CD14-positive monocyte (primary cell): Measurements from ENCODE around the gene SPEM1. TPM values are rescaled to one million over a fixed set of nuclear protein-coding genes. Genes with fewer than 3 reads are reported as not detected.

Experiments
- DNase-seq, 3 donors: peaks; one replicate each; pipeline ENCODE4 v3.0.0-alpha.2; 2011 to 2022
- H2AFZ ChIP-seq: 2 replicates; pipeline ENCODE4 v1.6.0; 2012; ENCODE audit warnings: mild to moderate bottlenecking, low read depth, low read length, inconsistent platforms; ENCODE audit not compliant: insufficient read depth, poor library complexity, severe bottlenecking
- H3K27ac ChIP-seq, 2 donors: 1 replicate in 1 of 2; 2 replicates in 1 of 2; pipeline ENCODE4 v1.5.1; 2012 to 2013; ENCODE audit warnings: low read length in 2 of 2, control low read depth in 1 of 2, inconsistent platforms in 1 of 2, low read depth in 1 of 2, mild to moderate bottlenecking in 1 of 2
- H3K27me3 ChIP-seq, 2 donors: one replicate each; pipeline versions ENCODE4 v1.6.0 to v1.6.1; 2011 to 2013; ENCODE audit warnings: low read length in 2 of 2; ENCODE audit not compliant: control insufficient read depth in 2 of 2, insufficient read depth in 2 of 2
- H3K36me3 ChIP-seq, 2 donors: replicated peaks in 1 of 2; 1 replicate in 1 of 2; 2 replicates in 1 of 2; pipeline versions ENCODE4 v1.5.1 to v1.6.1; 2012 to 2013; ENCODE audit warnings: low read length in 2 of 2, control low read depth in 1 of 2, inconsistent platforms in 1 of 2, mild to moderate bottlenecking in 1 of 2; ENCODE audit not compliant: insufficient read depth in 2 of 2, control insufficient read depth in 1 of 2
- H3K4me1 ChIP-seq, 2 donors: 1 replicate in 1 of 2; 2 replicates in 1 of 2; pipeline versions ENCODE4 v1.5.1 to v1.6.1; 2012 to 2013; ENCODE audit warnings: low read length in 2 of 2, control low read depth in 1 of 2, inconsistent platforms in 1 of 2, mild to moderate bottlenecking in 1 of 2, moderate library complexity in 1 of 2; ENCODE audit not compliant: insufficient read depth in 2 of 2, control insufficient read depth in 1 of 2
- H3K4me2 ChIP-seq: replicated peaks from 2 replicates; pipeline ENCODE3; 2012; ENCODE audit warnings: low read length, moderate library complexity, mild to moderate bottlenecking; ENCODE audit not compliant: poor library complexity, severe bottlenecking; ENCODE audit errors: extremely low read depth
- H3K4me3 ChIP-seq, 3 experiments: fragments of 200-600 bp in 1 of 3; sonication (generic) in 1 of 3; replicated peaks in 1 of 3; 1 replicate in 2 of 3; 2 replicates in 1 of 3; pipeline ENCODE4 v1.5.1; 2011 to 2013; ENCODE audit warnings: low read length in 3 of 3, mild to moderate bottlenecking in 3 of 3, control low read depth in 2 of 3, low read depth in 2 of 3, inconsistent platforms in 1 of 3, moderate library complexity in 1 of 3
- H3K79me2 ChIP-seq: 2 replicates; pipeline ENCODE4 v1.6.0; 2012; ENCODE audit warnings: mild to moderate bottlenecking, control low read depth, inconsistent platforms, low read length, moderate library complexity; ENCODE audit not compliant: insufficient read depth
- H3K9ac ChIP-seq: 2 replicates; pipeline ENCODE4 v1.6.0; 2017; ENCODE audit warnings: low read length, mild to moderate bottlenecking; ENCODE audit not compliant: insufficient read depth, poor library complexity, severe bottlenecking
- H3K9me3 ChIP-seq, 2 donors: replicated peaks in 1 of 2; 1 replicate in 1 of 2; 2 replicates in 1 of 2; pipeline versions ENCODE4 v1.5.1 to v1.6.1; 2012 to 2013; ENCODE audit warnings: low read length in 2 of 2, control low read depth in 1 of 2; ENCODE audit not compliant: control insufficient read depth in 1 of 2, insufficient read depth in 1 of 2
- H4K20me1 ChIP-seq: 2 replicates; pipeline ENCODE4 v1.6.0; 2012; ENCODE audit warnings: mild to moderate bottlenecking, low read length, control low read depth, moderate library complexity; ENCODE audit not compliant: insufficient read depth
- H3K27ac Mint-ChIP-seq, 7 donors: one replicate each; pipeline ENCODE4 v1.8.0; 2020; ENCODE audit warnings: mild to moderate bottlenecking in 7 of 7, mixed read lengths in 7 of 7, moderate library complexity in 6 of 7, inconsistent platforms in 2 of 7
- H3K27me3 Mint-ChIP-seq, 3 donors: one replicate each; pipeline ENCODE4 v1.8.0; 2021 to 2022; ENCODE audit warnings: low read depth in 3 of 3, mild to moderate bottlenecking in 3 of 3, mixed read lengths in 3 of 3, moderate library complexity in 3 of 3, inconsistent platforms in 1 of 3
- H3K36me3 Mint-ChIP-seq, 2 donors: one replicate each; pipeline ENCODE4 v1.8.0; 2020; ENCODE audit warnings: mixed read lengths in 2 of 2, inconsistent platforms in 1 of 2, mild to moderate bottlenecking in 1 of 2
- H3K4me1 Mint-ChIP-seq: one replicate; pipeline ENCODE4 v1.8.0; 2020; ENCODE audit warnings: mild to moderate bottlenecking, mixed read lengths
- H3K4me3 Mint-ChIP-seq, 2 donors: one replicate each; pipeline ENCODE4 v1.8.0; 2020; ENCODE audit warnings: mild to moderate bottlenecking in 2 of 2, mixed read lengths in 2 of 2, moderate library complexity in 1 of 2
- H3K9me3 Mint-ChIP-seq, 7 donors: one replicate each; pipeline ENCODE4 v1.8.0; 2020 to 2022; ENCODE audit warnings: mixed read lengths in 7 of 7, mild to moderate bottlenecking in 6 of 7, moderate library complexity in 6 of 7, inconsistent platforms in 2 of 7
- WGBS: methylation state at CpG from one replicate; pipeline ENCODE4 v1.1.5; 2013; ENCODE audit warnings: missing lambda C conversion rate; ENCODE audit not compliant: insufficient coverage; 5-methylcytosine and 5-hydroxymethylcytosine counted together
- intact Hi-C, 2 donors: fragments of 100-400 bp; cut with micrococcal nuclease; formaldehyde crosslinking; loops; one replicate each; pipeline versions ENCODE4 v1.15.0 to v1.15.1; 2023
- polyA plus RNA-seq, 3 donors: library from polyadenylated mRNA; depleted of rRNA in 1 of 3; unstranded in 2 of 3; stranded (reverse) in 1 of 3; fragments of 300-500 nt in 2 of 3; fragments of >200 nt in 1 of 3; fragmentation: Illumina TruSeq in 2 of 3; gene quantifications; 1 replicate in 2 of 3; 2 replicates in 1 of 3; pipeline ENCODE4 v1.2.3, GENCODE V29; 2012 to 2021
- TF ChIP-seq, protein P1 (sequence below): fragments of 200-600 bp; IDR thresholded peaks from one replicate; pipeline ENCODE4 v1.8.0; 2022; ENCODE audit warnings: antibody characterized with exemption, mild to moderate bottlenecking

Gene SPEM1
- polyA plus RNA-seq, 3 donors, result not detected

DNA sequence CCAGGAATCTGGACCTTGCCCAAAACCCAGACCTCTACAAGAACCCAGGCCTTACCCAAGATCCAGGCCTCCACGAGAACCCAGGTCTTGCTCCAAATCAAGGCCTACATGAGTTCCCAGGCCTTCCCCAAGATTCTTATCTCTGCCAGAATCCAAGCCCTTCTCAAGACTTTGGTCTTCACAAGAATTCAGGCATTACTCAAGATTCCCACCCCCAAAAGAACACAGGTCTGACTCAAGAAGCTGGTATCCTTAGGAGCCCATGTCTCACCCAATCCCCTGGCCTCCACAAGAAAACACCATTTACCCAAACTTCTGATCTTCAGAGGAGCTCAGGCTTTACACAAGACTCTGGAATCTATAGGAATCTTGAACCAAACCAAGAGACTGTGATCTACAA is 11.1 kb downstream of the SPEM1 start:
- intact Hi-C loops, result loop anchor here in 1 of 2 donors (5.0 to 10.0 kb wide), 3 partner anchors 44 to 254 kb away; partner anchors contain the start of genes SENP3, TP53 and WRAP53
- peaks cover 11% of the 10 kb centered on the region for H3K4me1 Mint-ChIP-seq
- no peak overlapping the region for H3K4me3 Mint-ChIP-seq
- no peak overlapping the region for H3K27ac Mint-ChIP-seq
- H2AFZ ChIP-seq, result no peak overlapping the region
- peaks cover 10 to 12% of the 10 kb centered on the region in 2 donors for H3K4me1 ChIP-seq
- H3K27me3 ChIP-seq, result no peaks in the 10 kb centered on the region
- WGBS, result 100% methylated on average over 1 of the region's 1 CpG
- H3K27ac ChIP-seq, result no peak overlapping the region
- peaks cover under 1% of the 10 kb centered on the region for H4K20me1 ChIP-seq
- TF ChIP-seq, protein P1, sequence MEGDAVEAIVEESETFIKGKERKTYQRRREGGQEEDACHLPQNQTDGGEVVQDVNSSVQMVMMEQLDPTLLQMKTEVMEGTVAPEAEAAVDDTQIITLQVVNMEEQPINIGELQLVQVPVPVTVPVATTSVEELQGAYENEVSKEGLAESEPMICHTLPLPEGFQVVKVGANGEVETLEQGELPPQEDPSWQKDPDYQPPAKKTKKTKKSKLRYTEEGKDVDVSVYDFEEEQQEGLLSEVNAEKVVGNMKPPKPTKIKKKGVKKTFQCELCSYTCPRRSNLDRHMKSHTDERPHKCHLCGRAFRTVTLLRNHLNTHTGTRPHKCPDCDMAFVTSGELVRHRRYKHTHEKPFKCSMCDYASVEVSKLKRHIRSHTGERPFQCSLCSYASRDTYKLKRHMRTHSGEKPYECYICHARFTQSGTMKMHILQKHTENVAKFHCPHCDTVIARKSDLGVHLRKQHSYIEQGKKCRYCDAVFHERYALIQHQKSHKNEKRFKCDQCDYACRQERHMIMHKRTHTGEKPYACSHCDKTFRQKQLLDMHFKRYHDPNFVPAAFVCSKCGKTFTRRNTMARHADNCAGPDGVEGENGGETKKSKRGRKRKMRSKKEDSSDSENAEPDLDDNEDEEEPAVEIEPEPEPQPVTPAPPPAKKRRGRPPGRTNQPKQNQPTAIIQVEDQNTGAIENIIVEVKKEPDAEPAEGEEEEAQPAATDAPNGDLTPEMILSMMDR, result no peak
- H3K36me3 Mint-ChIP-seq, result no peaks in the 10 kb centered on the region
- no peak overlapping the region for H3K9ac ChIP-seq
- no peaks in the 10 kb centered on the region for H3K9me3 Mint-ChIP-seq
- no peaks in the 10 kb centered on the region for H3K27me3 Mint-ChIP-seq
- peaks cover 4% of the 10 kb centered on the region for H3K79me2 ChIP-seq
- H3K4me3 ChIP-seq, result no peak overlapping the region
- H3K36me3 ChIP-seq, result no peaks in the 10 kb centered on the region
- no peak overlapping the region for H3K4me2 ChIP-seq
- no peak for DNase-seq
- no peaks in the 10 kb centered on the region for H3K9me3 ChIP-seq

DNA sequence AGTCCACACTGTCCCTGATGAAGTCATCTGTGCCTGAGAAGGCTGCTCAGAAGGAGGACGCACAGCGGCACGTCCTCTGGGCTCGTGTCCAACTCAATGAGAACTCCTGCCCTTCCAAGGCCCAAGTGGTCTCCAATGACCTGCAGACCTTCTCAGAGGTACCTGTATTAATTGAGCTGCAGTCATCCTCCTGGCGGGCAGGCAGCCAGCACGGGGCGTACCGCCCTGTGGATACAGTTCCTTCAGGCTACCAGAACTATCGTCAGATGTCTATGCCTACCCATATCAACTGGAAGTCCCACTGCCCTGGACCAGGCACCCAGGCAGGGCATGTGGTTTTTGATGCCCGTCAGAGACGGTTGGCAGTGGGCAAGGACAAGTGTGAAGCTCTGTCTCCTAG is 12.2 kb downstream of the SPEM1 start:
- Histone ChIP-seq H3K27me3 (no peaks in the 10 kb centered on the region), H3K9ac (no peak overlapping the region), H3K79me2 (peaks cover 8% of the 10 kb centered on the region), H3K27ac (no peak overlapping the region), H3K36me3 (no peaks in the 10 kb centered on the region), H2AFZ (no peak overlapping the region), H3K4me1 (peaks cover 20 to 22% of the 10 kb centered on the region in 2 donors), H4K20me1 (peaks cover 10% of the 10 kb centered on the region), H3K4me2 (no peak overlapping the region), H3K9me3 (no peaks in the 10 kb centered on the region), H3K4me3 (no peak overlapping the region)
- intact Hi-C loops, result loop anchor here in 1 of 2 donors (5.0 to 10.0 kb wide), 3 partner anchors 45 to 253 kb away; partner anchors contain the start of genes SENP3, TP53 and WRAP53
- 94% methylated on average over 10 of the region's 11 CpGs for WGBS
- H3K4me1 Mint-ChIP-seq, result peaks cover 18% of the 10 kb centered on the region
- H3K36me3 Mint-ChIP-seq, result no peaks in the 10 kb centered on the region
- peaks cover 0 to 2% (median 0%) of the 10 kb centered on the region in 3 donors for H3K27me3 Mint-ChIP-seq
- peak overlapping the region in 1 of 7 donors; percentile 45 for H3K27ac Mint-ChIP-seq
- no peak for DNase-seq
- TF ChIP-seq, protein P1, result no peak
- H3K4me3 Mint-ChIP-seq, result no peak overlapping the region
- no peaks in the 10 kb centered on the region for H3K9me3 Mint-ChIP-seq
